Measurements from ENCODE around the gene MAP2K6.

Gene MAP2K6

GRCh38 chr17:69427486-69428197 is 13.1 kb downstream of the MAP2K6 start:
- DNase-seq, result no peak

GRCh38 chr17:69428252-69428980 is 13.9 kb downstream of the MAP2K6 start:
- DNase-seq, result no peak

- DNase-seq, result no peak
These were observed 16.0 kb downstream of the MAP2K6 start for GRCh38 chr17:69430488-69430887.

- no peak for DNase-seq
These were observed 17.3 kb downstream of the MAP2K6 start for GRCh38 chr17:69431835-69432234.

GRCh38 chr17:69433093-69433492 is 18.6 kb downstream of the MAP2K6 start:
- no peak for DNase-seq

- DNase-seq, result no peak
These were observed 19.7 kb downstream of the MAP2K6 start for GRCh38 chr17:69434164-69434579.

- DNase-seq, result no peak
These were observed 21.6 kb downstream of the MAP2K6 start for GRCh38 chr17:69435971-69436696.

- DNase-seq, result no peak
These were observed 23.0 kb downstream of the MAP2K6 start for GRCh38 chr17:69437475-69437874.

GRCh38 chr17:69438776-69439175 is 24.3 kb downstream of the MAP2K6 start:
- DNase-seq, result no peak

- no peak for DNase-seq
These were observed 26.7 kb downstream of the MAP2K6 start for GRCh38 chr17:69441179-69441578.

- no peak for DNase-seq
These were observed 28.6 kb downstream of the MAP2K6 start for GRCh38 chr17:69443138-69443537.

GRCh38 chr17:69444023-69444422 is 29.5 kb downstream of the MAP2K6 start:
- DNase-seq, result no peak

GRCh38 chr17:69445132-69445531 is 30.6 kb downstream of the MAP2K6 start:
- no peak for DNase-seq

GRCh38 chr17:69447726-69448125 is 33.2 kb downstream of the MAP2K6 start:
- no peak for DNase-seq

- no peak for DNase-seq
These were observed 34.1 kb downstream of the MAP2K6 start for GRCh38 chr17:69448431-69449102.

- no peak for DNase-seq
These were observed 35.6 kb downstream of the MAP2K6 start for GRCh38 chr17:69450131-69450530.

- no peak for DNase-seq
These were observed 36.4 kb downstream of the MAP2K6 start for GRCh38 chr17:69450918-69451317.

- no peak for DNase-seq
These were observed 37.2 kb downstream of the MAP2K6 start for GRCh38 chr17:69451416-69452394.

GRCh38 chr17:69452664-69453260 is 38.3 kb downstream of the MAP2K6 start:
- no peak for DNase-seq

GRCh38 chr17:69454051-69454450 is 39.6 kb downstream of the MAP2K6 start:
- DNase-seq, result no peak

GRCh38 chr17:69455040-69455439 is 40.5 kb downstream of the MAP2K6 start:
- no peak for DNase-seq

- no peak for DNase-seq
These were observed 43.1 kb downstream of the MAP2K6 start for GRCh38 chr17:69457603-69458002.

Measured in GOT3 (cell line).